ENCODE measurements around the gene CCDC91.

GRCh38 chr12:28149279-28149678 is 41.0 kb upstream of the CCDC91 start:
- TF ChIP-seq CTCF (IDR thresholded peaks at IDR 0.05) (no peak), POLR2A (IDR thresholded peaks at IDR 0.05) (no peak)
